HEK293 (cell line): Measurements from ENCODE around the gene TXNDC11.

ENCODE experiments used
- CTCF ChIA-PET: fragments of 350-600 bp; formaldehyde crosslinking; extraction: SDS; loops from one replicate; lab custom pipeline; 2021; ENCODE audit warnings: antibody characterized with exemption; lab: Yijun Ruan, JAX
- POLR2A ChIA-PET: fragments of 300-600 bp; formaldehyde crosslinking; extraction: SDS; loops from one replicate; lab custom pipeline; 2020; ENCODE audit warnings: antibody characterized with exemption, inconsistent platforms; lab: Yijun Ruan, JAX
- H3K27ac ChIP-seq: fragments of 200-500 bp; sonication (Bioruptor generic); 2 replicates; pipeline ENCODE4 v1.5.1; 2014; ENCODE audit warnings: low read depth, low read length, control low read depth, inconsistent platforms; ENCODE audit errors: extremely low read depth
- H3K36me3 ChIP-seq, 2 experiments: fragments of 200-500 bp in 1 of 2; sonication (Bioruptor generic) in 1 of 2; 1 replicate in 1 of 2; 2 replicates in 1 of 2; pipeline ENCODE4 v1.5.1; 2014 to 2017; ENCODE audit warnings: inconsistent platforms in 2 of 2, low read length in 2 of 2; ENCODE audit not compliant: control insufficient read depth in 2 of 2, insufficient read depth in 1 of 2
- H3K4me1 ChIP-seq: fragments of 200-500 bp; sonication (Bioruptor generic); 2 replicates; pipeline ENCODE4 v1.5.1; 2014; ENCODE audit warnings: mild to moderate bottlenecking, low read length, inconsistent platforms; ENCODE audit not compliant: control insufficient read depth, insufficient read depth
- H3K4me3 ChIP-seq: 2 replicates; pipeline ENCODE4 v1.5.1; 2011; ENCODE audit warnings: low read depth, mild to moderate bottlenecking, control low read depth, low read length, moderate library complexity
- H3K9me3 ChIP-seq: fragments of 200-500 bp; sonication (Bioruptor generic); 2 replicates; pipeline ENCODE4 v1.5.1; 2014; ENCODE audit warnings: low read depth, low read length, inconsistent platforms; ENCODE audit not compliant: control insufficient read depth, insufficient read depth
- GLI4 ChIP-seq: fragments of 450-650 bp; formaldehyde crosslinking; IDR thresholded peaks from 2 replicates; pipeline ENCODE4 v1.5.1; 2016; ENCODE audit warnings: missing biosample characterization, missing genetic modification characterization
- KLF10 ChIP-seq: fragments of 450-650 bp; IDR thresholded peaks from 2 replicates; pipeline ENCODE4 v1.5.1; 2018; ENCODE audit warnings: missing biosample characterization, mild to moderate bottlenecking, missing genetic modification characterization
- SCRT1 ChIP-seq: fragments of 450-650 bp; formaldehyde crosslinking; IDR thresholded peaks from 2 replicates; pipeline ENCODE4 v1.5.1; 2016; ENCODE audit warnings: missing biosample characterization, missing genetic modification characterization, borderline replicate concordance
- SCRT2 ChIP-seq: fragments of 450-650 bp; formaldehyde crosslinking; IDR thresholded peaks from 2 replicates; pipeline ENCODE4 v1.5.1; 2016; ENCODE audit warnings: missing biosample characterization, missing genetic modification characterization
- TCF7L2 ChIP-seq: IDR thresholded peaks from 2 replicates; pipeline ENCODE4 v1.6.1; 2011; ENCODE audit warnings: low read depth, mild to moderate bottlenecking, inconsistent platforms, low read length, moderate library complexity, borderline replicate concordance
- YY2 ChIP-seq: fragments of 450-650 bp; formaldehyde crosslinking; IDR thresholded peaks from 2 replicates; pipeline ENCODE4 v1.5.1; 2016; ENCODE audit warnings: missing biosample characterization, missing genetic modification characterization
- ZBTB48 ChIP-seq: fragments of 450-650 bp; formaldehyde crosslinking; IDR thresholded peaks from 2 replicates; pipeline ENCODE4 v1.5.1; 2016; ENCODE audit warnings: missing biosample characterization, missing genetic modification characterization
- ZFP3 ChIP-seq: fragments of 450-650 bp; formaldehyde crosslinking; IDR thresholded peaks from 2 replicates; pipeline ENCODE4 v1.5.1; 2016; ENCODE audit warnings: low read depth, missing biosample characterization, missing genetic modification characterization
- ZNF121 ChIP-seq: fragments of 450-650 bp; formaldehyde crosslinking; IDR thresholded peaks from 2 replicates; pipeline ENCODE4 v1.5.1; 2016; ENCODE audit warnings: missing biosample characterization, missing genetic modification characterization
- ZNF23 ChIP-seq: fragments of 450-650 bp; formaldehyde crosslinking; IDR thresholded peaks from 2 replicates; pipeline ENCODE4 v1.5.1; 2016; ENCODE audit warnings: missing biosample characterization, missing genetic modification characterization, borderline replicate concordance
- ZNF433 ChIP-seq: fragments of 450-650 bp; formaldehyde crosslinking; IDR thresholded peaks from 2 replicates; pipeline ENCODE4 v1.5.1; 2016; ENCODE audit warnings: missing biosample characterization, missing genetic modification characterization, low read depth
- ZNF514 ChIP-seq: fragments of 450-650 bp; formaldehyde crosslinking; IDR thresholded peaks from 2 replicates; pipeline ENCODE4 v1.5.1; 2016; ENCODE audit warnings: missing biosample characterization, missing genetic modification characterization
- ZNF544 ChIP-seq: fragments of 450-650 bp; formaldehyde crosslinking; IDR thresholded peaks from 2 replicates; pipeline ENCODE4 v1.5.0; 2017; ENCODE audit warnings: missing biosample characterization, missing genetic modification characterization
- ZNF549 ChIP-seq: fragments of 450-650 bp; IDR thresholded peaks from 2 replicates; pipeline ENCODE4 v1.5.1; 2018; ENCODE audit warnings: missing biosample characterization, missing genetic modification characterization, mild to moderate bottlenecking, inconsistent platforms, moderate library complexity
- ZNF558 ChIP-seq: fragments of 450-650 bp; formaldehyde crosslinking; IDR thresholded peaks from 2 replicates; pipeline ENCODE4 v1.5.1; 2016; ENCODE audit warnings: missing biosample characterization, missing genetic modification characterization
- ZNF596 ChIP-seq: fragments of 450-650 bp; IDR thresholded peaks from 2 replicates; pipeline ENCODE4 v1.5.0; 2018; ENCODE audit warnings: missing biosample characterization, mild to moderate bottlenecking, missing genetic modification characterization, moderate library complexity
- ZNF610 ChIP-seq: fragments of 450-650 bp; formaldehyde crosslinking; IDR thresholded peaks from 2 replicates; pipeline ENCODE4 v1.5.1; 2016; ENCODE audit warnings: missing biosample characterization, missing genetic modification characterization, borderline replicate concordance
- ZNF654 ChIP-seq: fragments of 450-650 bp; formaldehyde crosslinking; IDR thresholded peaks from 2 replicates; pipeline ENCODE4 v1.5.1; 2016; ENCODE audit warnings: low read depth, missing biosample characterization, missing genetic modification characterization
- ZNF658 ChIP-seq: fragments of 450-650 bp; formaldehyde crosslinking; IDR thresholded peaks from 2 replicates; pipeline ENCODE4; 2016; ENCODE audit warnings: missing biosample characterization, missing genetic modification characterization
- ZNF677 ChIP-seq: fragments of 450-650 bp; IDR thresholded peaks from 2 replicates; pipeline ENCODE4 v1.5.0; 2018; ENCODE audit warnings: missing biosample characterization, mild to moderate bottlenecking, missing genetic modification characterization, moderate library complexity
- ZNF791 ChIP-seq: fragments of 450-650 bp; formaldehyde crosslinking; IDR thresholded peaks from 2 replicates; pipeline ENCODE4 v1.5.1; 2016; ENCODE audit warnings: missing biosample characterization, missing genetic modification characterization
- ZNF837 ChIP-seq: fragments of 450-650 bp; formaldehyde crosslinking; IDR thresholded peaks from 2 replicates; pipeline ENCODE4 v1.5.1; 2016; ENCODE audit warnings: missing biosample characterization, missing genetic modification characterization
- ZSCAN30 ChIP-seq: fragments of 450-650 bp; IDR thresholded peaks from 2 replicates; pipeline ENCODE4 v1.5.1; 2018; ENCODE audit warnings: missing biosample characterization, mild to moderate bottlenecking, missing genetic modification characterization, moderate library complexity
- TF ChIP-seq, protein P1 (sequence below): fragments of 450-650 bp; IDR thresholded peaks from 2 replicates; pipeline ENCODE4 v1.5.1; 2018; ENCODE audit warnings: missing biosample characterization, missing genetic modification characterization
- TF ChIP-seq, protein P2 (sequence below): fragments of 450-650 bp; formaldehyde crosslinking; IDR thresholded peaks from 2 replicates; pipeline ENCODE4 v1.5.1; 2016; ENCODE audit warnings: missing biosample characterization, missing genetic modification characterization
- TF ChIP-seq, protein P3 (sequence below): sonication (generic); formaldehyde crosslinking; IDR thresholded peaks from 2 replicates; pipeline ENCODE4 v1.8.1; 2022; ENCODE audit warnings: mild to moderate bottlenecking, moderate library complexity, missing genetic modification reagents

The TXNDC11 gene

GRCh38 chr16:11747949-11748403 is 5.3 kb upstream of the TXNDC11 start:
- H3K4me3 ChIP-seq = no peak overlapping the region

DNA sequence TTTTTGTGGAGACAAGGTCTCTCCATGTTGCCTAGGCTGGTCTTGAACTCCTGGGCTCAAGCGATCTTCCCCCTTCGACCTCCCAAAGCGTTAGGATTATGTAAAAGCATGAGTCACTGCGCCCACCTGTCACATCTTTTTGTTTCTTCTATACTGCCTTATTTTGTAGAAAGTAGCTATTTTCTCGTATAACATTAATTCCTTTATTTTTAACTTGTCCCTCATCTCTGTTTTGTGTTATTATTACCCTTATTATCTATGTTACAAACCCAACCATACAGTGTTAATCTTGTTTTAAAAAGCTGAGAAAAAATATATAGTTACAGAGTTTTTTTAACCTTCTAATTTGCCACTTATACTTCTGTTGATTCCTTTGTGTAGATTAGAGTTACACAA is 1.4 kb upstream of the TXNDC11 start:
- ChIA-PET POLR2A (no interaction called here), CTCF (no interaction called here)
- Histone ChIP-seq H3K9me3 (no peaks in the 10 kb centered on the region), H3K36me3 (peaks cover 1 to 5% of the 10 kb centered on the region in 2 experiments; a peak in 2 of 3 replicates), H3K4me3 (no peak overlapping the region), H3K4me1 (peaks cover 6% of the 10 kb centered on the region; the same call in 1 of the 2 replicates), H3K27ac (no peak overlapping the region)
- TF ChIP-seq ZNF549 (tag by site-specific recombination) (no peak), ZNF558 (no peak), ZNF544 (tag by site-specific recombination) (no peak), ZNF596 (tag by site-specific recombination) (no peak), ZNF23 (tag by site-specific recombination) (no peak), SCRT1 (tag by site-specific recombination) (0 out of 2 replicates have a peak, but pooled peaks have one; percentile 11), KLF10 (tag by site-specific recombination) (no peak)
- TF ChIP-seq, protein P1, sequence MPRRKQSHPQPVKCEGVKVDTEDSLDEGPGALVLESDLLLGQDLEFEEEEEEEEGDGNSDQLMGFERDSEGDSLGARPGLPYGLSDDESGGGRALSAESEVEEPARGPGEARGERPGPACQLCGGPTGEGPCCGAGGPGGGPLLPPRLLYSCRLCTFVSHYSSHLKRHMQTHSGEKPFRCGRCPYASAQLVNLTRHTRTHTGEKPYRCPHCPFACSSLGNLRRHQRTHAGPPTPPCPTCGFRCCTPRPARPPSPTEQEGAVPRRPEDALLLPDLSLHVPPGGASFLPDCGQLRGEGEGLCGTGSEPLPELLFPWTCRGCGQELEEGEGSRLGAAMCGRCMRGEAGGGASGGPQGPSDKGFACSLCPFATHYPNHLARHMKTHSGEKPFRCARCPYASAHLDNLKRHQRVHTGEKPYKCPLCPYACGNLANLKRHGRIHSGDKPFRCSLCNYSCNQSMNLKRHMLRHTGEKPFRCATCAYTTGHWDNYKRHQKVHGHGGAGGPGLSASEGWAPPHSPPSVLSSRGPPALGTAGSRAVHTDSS = no peak
- TF ChIP-seq, protein P2, sequence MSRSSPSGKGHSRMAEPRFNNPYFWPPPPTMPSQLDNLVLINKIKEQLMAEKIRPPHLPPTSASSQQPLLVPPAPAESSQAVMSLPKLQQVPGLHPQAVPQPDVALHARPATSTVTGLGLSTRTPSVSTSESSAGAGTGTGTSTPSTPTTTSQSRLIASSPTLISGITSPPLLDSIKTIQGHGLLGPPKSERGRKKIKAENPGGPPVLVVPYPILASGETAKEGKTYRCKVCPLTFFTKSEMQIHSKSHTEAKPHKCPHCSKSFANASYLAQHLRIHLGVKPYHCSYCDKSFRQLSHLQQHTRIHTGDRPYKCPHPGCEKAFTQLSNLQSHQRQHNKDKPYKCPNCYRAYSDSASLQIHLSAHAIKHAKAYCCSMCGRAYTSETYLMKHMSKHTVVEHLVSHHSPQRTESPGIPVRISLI (tag by site-specific recombination) = 0 out of 2 replicates have a peak, but pooled peaks have one; percentile 7

More at GRCh38 chr16:11747949-11748403, 5.3 kb upstream of the TXNDC11 start:
- TF ChIP-seq ZNF677 (tag by site-specific recombination) (no peak), ZFP3 (tag by site-specific recombination) (no peak), ZNF658 (tag by site-specific recombination) (no peak), ZNF837 (tag by site-specific recombination) (no peak), ZNF791 (no peak), TCF7L2 (no peak), KLF10 (tag by site-specific recombination) (no peak), ZSCAN30 (tag by site-specific recombination) (no peak), ZNF514 (tag by site-specific recombination) (no peak), SCRT2 (no peak), ZNF654 (tag by site-specific recombination) (no peak), ZNF610 (tag by site-specific recombination) (no peak), ZNF121 (tag by site-specific recombination) (no peak), GLI4 (tag by site-specific recombination) (no peak), ZNF433 (tag by site-specific recombination) (no peak), ZBTB48 (no peak), YY2 (tag by site-specific recombination) (no peak)
- TF ChIP-seq, protein P3, sequence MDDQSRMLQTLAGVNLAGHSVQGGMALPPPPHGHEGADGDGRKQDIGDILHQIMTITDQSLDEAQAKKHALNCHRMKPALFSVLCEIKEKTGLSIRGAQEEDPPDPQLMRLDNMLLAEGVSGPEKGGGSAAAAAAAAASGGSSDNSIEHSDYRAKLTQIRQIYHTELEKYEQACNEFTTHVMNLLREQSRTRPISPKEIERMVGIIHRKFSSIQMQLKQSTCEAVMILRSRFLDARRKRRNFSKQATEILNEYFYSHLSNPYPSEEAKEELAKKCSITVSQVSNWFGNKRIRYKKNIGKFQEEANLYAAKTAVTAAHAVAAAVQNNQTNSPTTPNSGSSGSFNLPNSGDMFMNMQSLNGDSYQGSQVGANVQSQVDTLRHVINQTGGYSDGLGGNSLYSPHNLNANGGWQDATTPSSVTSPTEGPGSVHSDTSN (CRISPR knock-in tag) = no peak
- TF ChIP-seq, all 188 proteins: peak for 0
- Histone ChIP-seq H3K27ac (no peak overlapping the region), H3K36me3 (peaks cover 33 to 35% of the 10 kb centered on the region in 2 experiments), H3K9me3 (no peaks in the 10 kb centered on the region), H3K4me1 (no peaks in the 10 kb centered on the region)
- POLR2A ChIA-PET = no interaction called here
- CTCF ChIA-PET = no interaction called here
